Mesendoderm (in vitro differentiated cells): ENCODE results near the gene PNMA8C.
"Not testable (repeated sequence)": the region's sequence is repeated elsewhere in the genome, so short reads cannot be mapped to it uniquely, and the experiment has no call there.

Experiments
- DNase-seq: peaks from one replicate; pipeline ENCODE4 v3.0.0; 2013
- H2AK5ac ChIP-seq: 2 replicates; pipeline ENCODE4 v1.6.1; 2013; ENCODE audit warnings: low read length, inconsistent platforms
- H2BK120ac ChIP-seq: 2 replicates; pipeline ENCODE4 v1.6.1; 2013; ENCODE audit warnings: low read depth, mild to moderate bottlenecking, low read length, moderate library complexity, mixed read lengths
- H2BK15ac ChIP-seq: replicated peaks from 2 replicates; pipeline ENCODE4 v1.6.1; 2013; ENCODE audit warnings: low read depth, mild to moderate bottlenecking, moderate library complexity
- H2BK5ac ChIP-seq: 2 replicates; pipeline ENCODE4 v1.6.1; 2013; ENCODE audit warnings: low read length, inconsistent platforms
- H3K18ac ChIP-seq: 2 replicates; pipeline ENCODE4 v1.6.1; 2013; ENCODE audit warnings: mild to moderate bottlenecking, low read length, mixed read lengths
- H3K23ac ChIP-seq: one replicate; pipeline ENCODE4 v1.6.1; 2013; ENCODE audit warnings: low read length
- H3K27ac ChIP-seq: 2 replicates; pipeline ENCODE4 v1.5.1; 2013; ENCODE audit warnings: low read depth, mild to moderate bottlenecking, inconsistent platforms, low read length, moderate library complexity
- H3K27me3 ChIP-seq: 2 replicates; pipeline ENCODE4 v1.6.1; 2013; ENCODE audit warnings: low read length, control low read depth, mild to moderate bottlenecking, inconsistent platforms; ENCODE audit not compliant: insufficient read depth, poor library complexity
- H3K36me3 ChIP-seq: 2 replicates; pipeline ENCODE4 v1.6.1; 2013; ENCODE audit warnings: low read length, inconsistent platforms; ENCODE audit not compliant: control insufficient read depth, insufficient read depth
- H3K4ac ChIP-seq: one replicate; pipeline ENCODE4 v1.6.1; 2013; ENCODE audit warnings: low read depth, mild to moderate bottlenecking, low read length, moderate library complexity
- H3K4me1 ChIP-seq: 2 replicates; pipeline ENCODE4 v1.6.1; 2013; ENCODE audit warnings: low read depth, low read length, inconsistent platforms; ENCODE audit not compliant: control insufficient read depth
- H3K4me2 ChIP-seq: 2 replicates; pipeline ENCODE4 v1.6.1; 2013; ENCODE audit warnings: low read length
- H3K4me3 ChIP-seq: 2 replicates; pipeline ENCODE4 v1.5.1; 2013; ENCODE audit warnings: mild to moderate bottlenecking, low read length
- H3K56ac ChIP-seq: one replicate; pipeline ENCODE4 v1.6.1; 2013; ENCODE audit warnings: low read length
- H3K79me1 ChIP-seq: 2 replicates; pipeline ENCODE4 v1.6.1; 2013; ENCODE audit warnings: low read length, inconsistent platforms
- H3K79me2 ChIP-seq: 2 replicates; pipeline ENCODE4 v1.6.1; 2013; ENCODE audit warnings: mild to moderate bottlenecking, low read length; ENCODE audit not compliant: control insufficient read depth, insufficient read depth
- H3K9ac ChIP-seq: 2 replicates; pipeline ENCODE4 v1.6.1; 2013; ENCODE audit warnings: low read length, inconsistent platforms
- H4K5ac ChIP-seq: one replicate; pipeline ENCODE4 v1.6.1; 2013; ENCODE audit warnings: low read length
- H4K8ac ChIP-seq: one replicate; pipeline ENCODE4 v1.6.1; 2013; ENCODE audit warnings: low read depth, mild to moderate bottlenecking, control low read depth, low read length, moderate library complexity
- WGBS: extraction: QIAGEN DNeasy Blood & Tissue Kit; methylation state at CpG from one replicate; pipeline ENCODE4 v1.1.7; 2013; ENCODE audit warnings: low lambda C conversion rate, missing lambda C conversion rate; ENCODE audit not compliant: insufficient coverage; ENCODE audit errors: extremely low coverage; 5-methylcytosine and 5-hydroxymethylcytosine counted together

The PNMA8C gene

GRCh38 chr19:46423188-46423587 is 5.5 kb downstream of the PNMA8C start:
- Histone ChIP-seq H2BK120ac (no peak overlapping the region), H2BK5ac (no peak overlapping the region), H4K5ac (no peak overlapping the region), H3K79me2 (no peaks in the 10 kb centered on the region), H3K79me1 (no peaks in the 10 kb centered on the region), H2BK15ac (no peak overlapping the region), H3K56ac (no peak overlapping the region), H3K27ac (no peak overlapping the region), H3K27me3 (no peaks in the 10 kb centered on the region), H3K36me3 (no peaks in the 10 kb centered on the region), H3K4ac (no peak overlapping the region), H4K8ac (no peak overlapping the region), H3K4me3 (no peak overlapping the region), H3K9ac (no peak overlapping the region), H3K23ac (no peak overlapping the region), H3K4me2 (no peak overlapping the region), H3K4me1 (no peaks in the 10 kb centered on the region), H2AK5ac (no peak overlapping the region), H3K18ac (no peak overlapping the region)
- no peak for DNase-seq
- WGBS = no CpG with 5 or more reads among the region's 5 CpGs

- H3K4me2 ChIP-seq = no peak overlapping the region
- no peak overlapping the region for H3K4me3 ChIP-seq
- H2BK5ac ChIP-seq = no peak overlapping the region
- no peak overlapping the region for H3K23ac ChIP-seq
- H3K27me3 ChIP-seq = no peaks in the 10 kb centered on the region
- no peak overlapping the region for H3K9ac ChIP-seq
- no peak overlapping the region for H2BK15ac ChIP-seq
- no peaks in the 10 kb centered on the region for H3K4me1 ChIP-seq
- no peak overlapping the region for H3K4ac ChIP-seq
- H2BK120ac ChIP-seq = no peak overlapping the region
- no peak overlapping the region for H3K27ac ChIP-seq
- no peak for DNase-seq
- WGBS = no CpG with 5 or more reads among the region's 2 CpGs
- H3K36me3 ChIP-seq = no peaks in the 10 kb centered on the region
- no peaks in the 10 kb centered on the region for H3K79me2 ChIP-seq
- H4K8ac ChIP-seq = no peak overlapping the region
- no peaks in the 10 kb centered on the region for H3K79me1 ChIP-seq
- no peak overlapping the region for H4K5ac ChIP-seq
- no peak overlapping the region for H2AK5ac ChIP-seq
- H3K56ac ChIP-seq = no peak overlapping the region
- H3K18ac ChIP-seq = no peak overlapping the region
These were observed 6.4 kb downstream of the PNMA8C start for GRCh38 chr19:46422344-46422743.

- no CpG with 5 or more reads among the region's 7 CpGs for WGBS
- Histone ChIP-seq H2BK15ac (no peak overlapping the region), H2BK120ac (no peak overlapping the region), H3K18ac (no peak overlapping the region), H3K56ac (no peak overlapping the region), H3K27me3 (no peaks in the 10 kb centered on the region), H3K79me2 (no peaks in the 10 kb centered on the region), H3K4me2 (no peak overlapping the region), H2BK5ac (no peak overlapping the region), H3K9ac (no peak overlapping the region), H3K4ac (no peak overlapping the region), H3K36me3 (no peaks in the 10 kb centered on the region), H4K5ac (no peak overlapping the region), H3K23ac (no peak overlapping the region), H3K4me1 (no peaks in the 10 kb centered on the region), H3K79me1 (no peaks in the 10 kb centered on the region), H4K8ac (no peak overlapping the region), H2AK5ac (no peak overlapping the region), H3K4me3 (no peak overlapping the region), H3K27ac (no peak overlapping the region)
- DNase-seq = no peak
These were observed 8.7 kb downstream of the PNMA8C start for GRCh38 chr19:46420056-46420455.

DNA sequence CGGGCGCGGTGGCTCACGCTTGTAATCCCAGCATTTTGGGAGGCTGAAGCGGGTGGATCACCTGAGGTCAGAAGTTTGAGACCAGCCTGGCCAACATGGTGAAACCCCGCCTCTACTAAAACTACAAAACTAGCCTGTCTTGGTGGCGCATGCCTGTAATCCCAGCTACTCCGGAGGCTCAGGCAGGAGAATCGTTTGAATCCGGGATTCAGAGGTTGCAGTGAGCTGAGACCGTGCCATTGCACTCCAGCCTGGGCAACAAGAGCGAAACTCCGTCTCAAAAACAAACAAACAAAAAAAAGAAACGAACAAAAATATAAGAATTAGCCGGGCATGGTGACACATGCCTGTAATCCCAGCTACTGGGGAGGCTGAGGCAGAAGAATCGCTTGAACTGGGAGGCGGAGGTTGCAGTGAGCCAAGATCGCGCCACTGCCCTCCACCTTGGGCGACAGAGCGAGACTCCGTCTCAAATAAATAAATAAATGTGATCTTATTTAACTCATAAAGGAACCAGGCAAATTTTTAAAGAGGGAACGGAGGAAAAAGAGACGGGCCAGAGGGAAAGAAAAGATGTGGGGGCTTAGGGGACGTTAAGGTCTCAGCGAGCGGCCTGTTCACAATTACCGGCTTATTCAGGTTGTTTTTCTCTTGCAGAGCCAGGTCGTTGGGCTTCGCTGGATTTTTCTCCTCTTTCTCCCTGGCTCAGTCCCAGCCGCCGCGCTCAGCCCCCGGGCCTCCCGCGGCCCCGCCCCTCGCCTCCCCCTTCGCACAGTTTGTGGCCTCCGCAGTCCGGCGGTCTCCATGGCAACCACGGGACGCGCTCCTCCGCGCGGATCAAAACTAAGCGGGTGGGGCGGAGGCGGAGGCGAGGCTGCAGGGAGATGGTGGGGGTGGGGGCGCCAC is 12.7 kb downstream of the PNMA8C start:
- peak; percentile 96 for DNase-seq

DNA sequence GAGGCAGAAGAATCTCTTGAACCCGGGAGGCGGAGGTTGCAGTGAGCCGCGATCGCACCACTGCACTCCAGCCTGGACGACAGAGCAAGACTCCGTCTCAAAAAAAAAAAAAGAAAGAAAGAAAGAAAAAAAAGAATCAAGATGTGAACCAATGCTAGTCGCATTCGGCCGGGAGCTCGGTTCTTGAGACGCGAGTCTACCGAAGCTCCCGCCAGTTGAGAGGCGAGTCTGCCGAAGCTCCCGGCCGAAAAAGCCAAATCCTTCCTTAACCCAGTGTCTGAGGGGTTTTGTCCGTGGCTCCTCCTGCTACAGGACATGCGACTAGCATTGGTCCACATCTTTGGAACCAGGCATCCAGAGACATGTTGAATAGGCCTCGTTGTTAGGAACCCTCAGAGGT is 13.8 kb downstream of the PNMA8C start:
- H3K36me3 ChIP-seq, H2BK120ac ChIP-seq, H2BK15ac ChIP-seq, H3K4ac ChIP-seq, H4K5ac ChIP-seq, H3K9ac ChIP-seq, H3K4me3 ChIP-seq, H3K18ac ChIP-seq, H3K4me1 ChIP-seq, DNase-seq, H3K23ac ChIP-seq, H3K4me2 ChIP-seq, H2AK5ac ChIP-seq, H2BK5ac ChIP-seq, H4K8ac ChIP-seq, H3K27ac ChIP-seq, H3K27me3 ChIP-seq: not testable (repeated sequence)
- peak overlapping the region; percentile 34 for H3K56ac ChIP-seq
- WGBS = no CpG with 5 or more reads among the region's 22 CpGs
- peaks cover 13% of the 10 kb centered on the region for H3K79me2 ChIP-seq
- peaks cover 13% of the 10 kb centered on the region for H3K79me1 ChIP-seq

More for the DNA sequence above, 12.7 kb downstream of the PNMA8C start:
- not testable (repeated sequence) for H4K5ac ChIP-seq, H2AK5ac ChIP-seq, H3K27me3 ChIP-seq, H2BK15ac ChIP-seq, H3K79me1 ChIP-seq, H2BK5ac ChIP-seq, H3K36me3 ChIP-seq, H3K18ac ChIP-seq, H3K4me1 ChIP-seq, H3K23ac ChIP-seq, H3K4me3 ChIP-seq, H3K4ac ChIP-seq, H2BK120ac ChIP-seq
- H3K4me2 ChIP-seq = peak overlapping the region; percentile 62
- peak overlapping the region; percentile 70 for H3K9ac ChIP-seq
- peak overlapping the region; percentile 93 for H3K27ac ChIP-seq
- peak overlapping the region; percentile 83 for H3K56ac ChIP-seq
- H4K8ac ChIP-seq = peak overlapping the region; percentile 68
- peaks cover 13% of the 10 kb centered on the region for H3K79me2 ChIP-seq
- WGBS = no CpG with 5 or more reads among the region's 53 CpGs
